Forelimb muscle (tissue), 1 donor: ENCODE measurements around the gene CD1E. TPM values are rescaled to one million over a fixed set of nuclear protein-coding genes. Genes with fewer than 3 reads are reported as not detected.
"Not testable (repeated sequence)": the region's sequence is repeated elsewhere in the genome, so short reads cannot be mapped to it uniquely, and the experiment has no call there.

Experiments
- DNase-seq: peaks from one replicate; pipeline ENCODE4 v3.0.0-alpha.2; 2013; ENCODE audit warnings: low read depth
- polyA plus RNA-seq: library from polyadenylated mRNA; unstranded; fragments of 120-200 nt; gene quantifications from one replicate; pipeline ENCODE4 v1.2.1, GENCODE V29; 2013; ENCODE audit not compliant: insufficient read length

CD1E gene
- polyA plus RNA-seq, 1 donor = 0.35 TPM

DNA sequence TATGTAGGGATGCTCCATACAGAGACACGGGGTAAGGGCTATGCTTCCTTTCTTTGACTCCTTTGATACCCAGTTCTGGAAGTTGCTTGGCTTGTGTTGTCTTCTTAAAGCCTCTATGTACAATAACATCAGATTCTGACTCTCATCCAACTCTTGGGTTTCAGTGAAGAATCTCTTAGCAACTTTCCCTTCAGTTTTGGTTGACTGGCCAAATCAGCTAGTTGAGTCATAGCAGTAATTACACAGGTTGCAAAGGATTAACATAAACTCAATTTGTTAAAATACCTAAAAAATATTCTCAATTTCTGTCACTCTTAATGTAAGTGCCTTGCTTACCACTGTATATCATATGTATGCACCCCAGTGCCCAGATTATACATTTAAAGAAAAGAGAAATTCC lies 9.2 kb downstream of the CD1E start:
- no peak for DNase-seq

DNA sequence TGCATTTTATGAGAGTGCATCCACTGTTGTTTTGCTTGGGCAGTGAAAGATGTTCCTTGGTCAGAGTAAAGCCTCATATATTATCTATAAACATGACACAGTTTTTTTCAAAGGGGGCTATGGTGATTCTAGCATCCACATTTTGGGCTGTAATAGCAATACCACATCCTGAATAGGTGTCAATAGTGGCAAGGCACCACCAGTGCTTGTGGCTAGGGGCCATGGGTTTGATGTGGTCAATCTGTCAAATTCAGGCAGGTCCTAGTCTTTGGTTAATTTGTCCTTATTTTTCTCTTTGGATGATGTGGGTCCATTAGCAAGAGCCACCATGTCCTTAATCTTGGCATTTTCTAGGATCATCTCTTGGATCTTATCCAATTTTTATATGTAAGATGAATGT lies 13.1 kb downstream of the CD1E start:
- DNase-seq = no peak

DNA sequence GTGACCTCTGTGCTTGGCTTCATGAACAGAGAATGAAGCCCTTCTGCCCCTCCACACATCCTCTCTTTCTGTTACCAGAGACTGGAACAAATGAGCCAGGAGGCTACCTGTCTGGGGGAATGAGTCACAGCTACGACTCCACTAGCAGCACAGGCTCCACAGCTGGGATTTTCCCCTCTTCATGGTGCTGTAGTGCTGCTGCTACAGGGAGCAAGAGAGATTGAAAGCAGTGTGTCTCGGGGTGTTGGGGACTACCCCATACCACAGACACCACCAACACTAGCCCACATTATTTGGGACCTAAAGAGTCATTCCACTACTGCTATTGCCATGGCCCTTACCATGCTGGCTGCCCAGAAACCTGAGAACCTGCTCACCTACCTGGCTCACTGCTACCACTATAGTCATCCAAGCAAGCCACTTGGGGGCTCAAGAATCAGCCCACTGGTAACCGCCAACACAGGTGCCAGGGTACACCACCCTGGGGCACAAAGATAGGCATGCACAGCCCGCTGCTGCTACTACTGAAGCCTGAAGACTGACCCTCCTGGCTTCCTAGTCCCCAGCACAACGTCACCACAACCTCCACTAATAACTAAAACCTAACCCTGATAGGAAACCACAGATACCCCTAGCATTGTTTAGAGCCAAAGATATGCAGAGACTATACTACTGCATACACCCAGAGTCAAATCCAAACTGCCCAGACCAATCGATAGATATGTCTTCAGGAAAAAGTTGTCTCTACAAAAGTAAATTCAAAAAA lies 17.7 kb downstream of the CD1E start:
- no peak for DNase-seq

DNA sequence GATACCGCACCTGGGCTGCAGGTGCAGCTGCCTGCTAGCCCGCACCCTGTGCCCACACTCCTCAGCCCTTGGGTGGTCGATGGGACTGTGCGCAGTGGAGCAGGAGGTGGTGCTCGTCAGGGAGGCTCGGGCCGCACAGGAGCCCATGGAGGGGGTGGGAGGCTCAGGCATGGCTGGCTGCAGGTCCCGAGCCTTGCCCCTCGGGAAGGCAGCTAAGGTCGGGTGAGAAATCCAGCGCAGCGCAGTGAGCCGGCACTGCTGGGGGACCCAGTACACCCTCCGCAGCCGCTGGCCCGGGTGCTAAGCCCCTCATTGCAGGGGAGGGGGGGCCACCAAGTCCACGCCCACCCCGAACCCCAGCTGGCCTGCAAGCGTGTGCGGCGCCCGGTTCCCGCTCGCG lies 20.4 kb downstream of the CD1E start:
- not testable (repeated sequence) for DNase-seq

- DNase-seq = no peak
Observed at GRCh38 chr1:158374860-158375259, 21.2 kb downstream of the CD1E start.

DNA sequence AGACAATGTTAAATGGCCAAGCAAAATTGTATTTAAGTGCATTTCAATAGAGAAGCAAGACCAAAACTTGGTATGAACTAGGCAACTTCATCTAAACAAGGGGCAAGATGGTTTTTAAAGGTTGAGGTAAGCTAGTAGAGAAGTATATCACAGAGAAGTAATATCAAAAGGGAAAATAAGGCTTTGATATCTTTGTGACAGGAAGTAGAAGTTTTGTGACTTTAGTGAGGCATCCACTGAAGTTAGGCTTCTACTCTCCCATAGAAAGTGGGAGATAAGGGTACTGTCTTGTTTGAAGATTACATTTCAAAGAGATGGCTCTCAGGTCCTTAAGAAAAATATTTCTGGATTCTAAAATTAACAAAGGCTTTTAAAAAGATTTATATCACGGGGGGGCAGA lies 36.6 kb downstream of the CD1E start:
- DNase-seq = no peak

- DNase-seq = no peak
Observed at GRCh38 chr1:158391099-158391498, 37.4 kb downstream of the CD1E start.

DNA sequence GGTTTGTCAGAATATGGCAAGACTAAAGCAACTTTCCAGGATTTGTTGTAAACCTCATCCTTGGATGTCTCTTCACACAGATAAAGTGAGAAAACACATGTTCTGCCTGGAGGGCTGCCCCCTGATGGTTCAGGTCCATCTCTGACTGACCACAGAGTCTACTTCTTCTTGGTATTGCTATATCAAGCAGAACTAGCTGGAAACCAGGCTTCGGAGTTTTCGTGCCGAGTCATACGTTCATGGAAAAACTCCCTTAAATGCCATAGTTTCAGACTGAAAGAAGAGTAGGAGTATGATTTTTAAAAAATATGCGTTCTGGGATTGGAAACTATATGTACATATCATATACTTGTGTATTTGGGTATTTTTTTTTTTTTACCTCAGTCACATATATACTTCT lies 39.8 kb downstream of the CD1E start:
- DNase-seq = no peak

DNA sequence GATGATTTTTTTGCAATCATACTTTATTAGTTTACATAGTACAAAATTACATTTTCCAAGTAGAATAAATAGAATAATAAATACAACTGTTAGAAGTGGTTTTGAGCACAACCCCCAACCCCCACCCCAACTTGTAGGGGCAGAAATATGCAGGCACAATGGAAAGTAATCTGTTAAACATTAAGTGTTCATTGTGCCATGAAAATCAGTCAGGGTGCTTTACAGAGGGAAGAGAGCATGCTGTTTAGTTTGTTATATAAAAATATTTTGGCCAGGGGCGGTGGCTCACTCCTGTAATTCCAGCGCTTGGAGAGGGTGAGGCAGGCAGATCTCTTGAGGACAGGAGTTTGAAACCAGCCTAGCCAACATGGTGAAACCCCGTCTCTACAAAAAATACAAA lies 43.0 kb downstream of the CD1E start:
- no peak for DNase-seq

GRCh38 chr1:158398818-158399514 lies 45.3 kb downstream of the CD1E start, which contains the start of gene OR10T2:
OR10T2 (minus strand) TSS chr1:158399466; CDS start chr1:158399466, 0 bp downstream.
- no peak for DNase-seq

DNA sequence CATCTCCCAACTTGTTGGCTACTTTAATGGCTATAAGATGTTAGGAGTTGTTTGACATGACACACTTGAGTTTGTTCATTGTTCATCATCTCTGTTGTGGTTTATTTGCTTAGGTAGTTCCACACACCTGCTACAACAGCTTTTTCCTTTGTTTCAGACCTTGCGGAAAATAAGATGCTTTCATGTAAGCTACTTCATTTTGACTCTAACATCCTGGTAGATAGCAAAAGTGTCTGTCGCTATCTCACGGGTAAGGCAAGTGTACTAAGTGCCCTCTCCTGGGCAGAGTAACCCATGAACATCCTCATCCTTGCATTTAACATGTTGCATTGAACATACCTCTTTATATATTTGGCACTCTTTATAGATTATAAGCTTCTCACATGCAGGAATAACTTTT lies 47.2 kb downstream of the CD1E start:
- DNase-seq = no peak

GRCh38 chr1:158407092-158407491 lies 53.4 kb downstream of the CD1E start:
- DNase-seq = no peak

Other genes with a start within 250 kb of the CD1E start
- gene CD1D, start 173.0 kb upstream of the CD1E start, polyA plus RNA-seq = 1.3 TPM
- gene CD1A, start 99.5 kb upstream of the CD1E start, polyA plus RNA-seq = not detected
- gene CD1C, start 64.0 kb upstream of the CD1E start, polyA plus RNA-seq = 1.4 TPM
- gene CD1B, start 22.4 kb upstream of the CD1E start, polyA plus RNA-seq = not detected
- gene OR10T2, start 45.6 kb downstream of the CD1E start, polyA plus RNA-seq = not detected
- not detected for gene OR10K2, start 72.3 kb downstream of the CD1E start, polyA plus RNA-seq
- gene OR10K1, start 107.9 kb downstream of the CD1E start, polyA plus RNA-seq = 0.04 TPM
- not detected for gene OR10R2, start 118.3 kb downstream of the CD1E start, polyA plus RNA-seq
- not detected for gene OR6Y1, start 200.5 kb downstream of the CD1E start, polyA plus RNA-seq
- not detected for gene OR6P1, start 216.7 kb downstream of the CD1E start, polyA plus RNA-seq
- not detected for gene OR10X1, start 226.0 kb downstream of the CD1E start, polyA plus RNA-seq